H1 (cell line): ENCODE measurements around the gene GCFC2. TPM values are rescaled to one million over a fixed set of nuclear protein-coding genes. Genes with fewer than 3 reads are reported as not detected.

ENCODE experiments used
- polyA plus RNA-seq, 7 experiments: library from polyadenylated mRNA; depleted of rRNA in 3 of 7; stranded (reverse) in 5 of 7; unstranded in 2 of 7; fragments of >200 nt in 5 of 7; fragments of 200-250 nt in 2 of 7; gene quantifications; 1 replicate in 5 of 7; 2 replicates in 1 of 7; 4 replicates in 1 of 7; pipeline versions ENCODE4 v1.2.1 to v1.2.3, GENCODE V29; 2011 to 2013; ENCODE audit warnings: missing spikeins in 2 of 7, mixed read lengths in 2 of 7
- small RNA-seq: library from polyadenylated mRNA; stranded (forward); fragments of <200 nt; extraction: miRNeasy Mini kit (QIAGEN cat#:217004); gene quantifications from one replicate; pipeline ENCODE3, GENCODE V24; 2013; ENCODE audit not compliant: insufficient read depth
- total RNA-seq: library from RNA; stranded (reverse); fragmentation: NEBNext Ultra II Directional; extraction: Animal tissue kit (Norgen Biotek cat#: 25700); gene quantifications from 2 replicates; pipeline ENCODE4 v1.2.1, GENCODE V29; 2021

The GCFC2 gene
- total and polyA plus RNA-seq, 2 of the 8 experiments (the other 6 are each of a cell fraction or from before 2014, with no cell fraction given), result 5.6 to 19.1 TPM

Small RNAs within 50 kb of the gene (small RNA-seq; reads per million reads assigned to genes)
- gene RF00012, result not detected

Other genes starting within 250 kb of the GCFC2 start
- 1.2 and 4.3 TPM in 2 replicates for gene EVA1A, start 150.0 kb downstream of the GCFC2 start, total RNA-seq
- 2.4 and 2.7 TPM in 2 replicates for gene EVA1A, start 150.0 kb downstream of the GCFC2 start, polyA plus RNA-seq (2011; rRNA removed)
- gene MRPL19, start 64.1 kb downstream of the GCFC2 start, total RNA-seq, result 71.5 and 75.2 TPM in 2 replicates
- gene MRPL19, start 64.1 kb downstream of the GCFC2 start, polyA plus RNA-seq (2011; rRNA removed), result 10.2 and 18.1 TPM in 2 replicates